OCI-LY1 (cell line): ENCODE data around the gene TIPIN.

Experiments used
- CTCF ChIP-seq: fragments of 200-600 bp; sonication (generic), shearing (Covaris generic); IDR thresholded peaks from 2 replicates; pipeline ENCODE4 v1.5.1; 2017; ENCODE audit warnings: mild to moderate bottlenecking, antibody characterized with exemption, low read length, moderate library complexity, mixed read lengths
- EZH2 ChIP-seq: fragments of 200-600 bp; sonication (generic), shearing (Covaris generic); IDR thresholded peaks from 2 replicates; pipeline ENCODE4 v1.8.0; 2017; ENCODE audit warnings: borderline replicate concordance, mixed run types, mild to moderate bottlenecking, antibody characterized with exemption, low read length, moderate library complexity, mixed read lengths

DNA sequence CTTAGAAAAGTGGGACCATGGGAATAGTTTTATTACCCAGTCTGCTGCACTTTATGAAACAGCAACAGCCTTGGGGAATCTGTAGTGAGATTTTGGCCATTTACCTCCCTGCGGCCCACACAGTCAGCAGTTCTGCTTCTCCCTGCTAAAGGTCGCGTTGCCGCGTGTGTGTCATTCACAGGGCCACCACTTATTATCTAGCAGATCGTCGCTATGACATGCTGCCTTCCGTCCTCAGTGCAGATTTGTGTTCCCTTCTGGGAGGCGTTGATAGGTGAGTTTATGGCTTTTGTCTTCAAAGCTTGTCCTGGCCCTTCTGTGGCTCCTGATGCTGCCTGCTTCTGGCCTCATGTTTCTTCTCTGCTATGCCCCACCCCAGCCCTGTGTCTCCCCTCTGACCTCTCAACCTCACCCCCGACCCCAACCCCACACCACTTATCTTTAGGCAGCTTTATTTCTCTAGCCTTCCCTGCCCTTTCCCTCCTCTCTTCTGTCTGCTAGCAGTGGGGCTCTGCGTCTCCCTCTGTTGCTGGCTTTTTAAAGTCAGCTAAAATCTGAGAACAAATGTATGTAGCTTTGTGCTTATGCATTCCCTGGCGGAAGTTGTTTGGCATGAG, 33.1 kb downstream of the TIPIN start:
- TF ChIP-seq CTCF, result no peak
- no peak for TF ChIP-seq EZH2
